GM20000 (cell line): Measurements from ENCODE around the gene IL18RAP.

Experiments used
- DNase-seq: peaks from one replicate; pipeline ENCODE4 v3.0.0; 2012; ENCODE audit warnings: low spot score
- TF ChIP-seq, protein P1 (sequence below): IDR thresholded peaks from 2 replicates; pipeline ENCODE4 v1.5.1; 2012; ENCODE audit warnings: mild to moderate bottlenecking, control low read depth; ENCODE audit errors: extremely low read depth, missing control alignments

Gene IL18RAP

DNA sequence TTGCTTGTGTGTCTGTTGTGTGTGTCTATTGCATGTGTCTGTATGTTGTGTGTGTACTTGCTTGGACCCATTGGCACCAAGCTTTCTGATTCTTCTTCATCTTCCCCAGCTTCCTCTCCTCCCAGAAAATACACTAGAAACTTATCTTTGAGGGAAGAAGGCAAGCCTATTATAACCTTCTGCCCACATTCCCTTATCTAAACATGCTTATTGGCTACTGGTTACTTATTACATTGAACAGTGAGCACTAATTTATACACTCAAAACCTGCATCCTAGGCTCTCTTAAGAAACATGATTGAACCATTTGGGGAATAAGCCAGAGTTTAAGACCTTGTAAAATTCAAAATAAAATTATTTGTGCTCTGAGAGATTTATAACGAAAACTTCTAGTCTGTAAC is 76.6 kb downstream of the IL18RAP start:
- TF ChIP-seq, protein P1, sequence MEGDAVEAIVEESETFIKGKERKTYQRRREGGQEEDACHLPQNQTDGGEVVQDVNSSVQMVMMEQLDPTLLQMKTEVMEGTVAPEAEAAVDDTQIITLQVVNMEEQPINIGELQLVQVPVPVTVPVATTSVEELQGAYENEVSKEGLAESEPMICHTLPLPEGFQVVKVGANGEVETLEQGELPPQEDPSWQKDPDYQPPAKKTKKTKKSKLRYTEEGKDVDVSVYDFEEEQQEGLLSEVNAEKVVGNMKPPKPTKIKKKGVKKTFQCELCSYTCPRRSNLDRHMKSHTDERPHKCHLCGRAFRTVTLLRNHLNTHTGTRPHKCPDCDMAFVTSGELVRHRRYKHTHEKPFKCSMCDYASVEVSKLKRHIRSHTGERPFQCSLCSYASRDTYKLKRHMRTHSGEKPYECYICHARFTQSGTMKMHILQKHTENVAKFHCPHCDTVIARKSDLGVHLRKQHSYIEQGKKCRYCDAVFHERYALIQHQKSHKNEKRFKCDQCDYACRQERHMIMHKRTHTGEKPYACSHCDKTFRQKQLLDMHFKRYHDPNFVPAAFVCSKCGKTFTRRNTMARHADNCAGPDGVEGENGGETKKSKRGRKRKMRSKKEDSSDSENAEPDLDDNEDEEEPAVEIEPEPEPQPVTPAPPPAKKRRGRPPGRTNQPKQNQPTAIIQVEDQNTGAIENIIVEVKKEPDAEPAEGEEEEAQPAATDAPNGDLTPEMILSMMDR = no peak

More for the DNA sequence above, 76.6 kb downstream of the IL18RAP start:
- DNase-seq = no peak
